Left ventricle myocardium superior (tissue), 1 donor: ENCODE measurements around the gene IRF2BP1. TPM values are rescaled to one million over a fixed set of nuclear protein-coding genes. Genes with fewer than 3 reads are reported as not detected.
A peak's percentile ranks its signal among the peaks of the same experiment; 100 is the strongest.
"Not testable (repeated sequence)": the region's sequence is repeated elsewhere in the genome, so short reads cannot be mapped to it uniquely, and the experiment has no call there.

ENCODE experiments used
- ATAC-seq: fragments of 200-7000 bp; cut with Tn5 transposase; one replicate; pipeline ENCODE4 v1.9.1; 2020; ENCODE audit warnings: mild to moderate bottlenecking, moderate library complexity
- DNase-seq: peaks from one replicate; pipeline ENCODE4 v3.0.0-alpha.2; 2020
- intact Hi-C: fragments of 100-400 bp; cut with micrococcal nuclease; formaldehyde crosslinking; loops from one replicate; pipeline ENCODE4 v1.11.0; 2022
- total RNA-seq: library from RNA; stranded (reverse); fragmentation: NEBNext Ultra II Directional; extraction: Animal tissue kit (Norgen Biotek cat#: 25700); gene quantifications from one replicate; pipeline ENCODE4 v1.2.1, GENCODE V29; 2021
- donor health status: DM: no; HTN: yes; CAD: no; lungs with severe emphysema.

IRF2BP1 gene
- total RNA-seq, 1 donor from 2014 or later = 22.3 TPM

DNA sequence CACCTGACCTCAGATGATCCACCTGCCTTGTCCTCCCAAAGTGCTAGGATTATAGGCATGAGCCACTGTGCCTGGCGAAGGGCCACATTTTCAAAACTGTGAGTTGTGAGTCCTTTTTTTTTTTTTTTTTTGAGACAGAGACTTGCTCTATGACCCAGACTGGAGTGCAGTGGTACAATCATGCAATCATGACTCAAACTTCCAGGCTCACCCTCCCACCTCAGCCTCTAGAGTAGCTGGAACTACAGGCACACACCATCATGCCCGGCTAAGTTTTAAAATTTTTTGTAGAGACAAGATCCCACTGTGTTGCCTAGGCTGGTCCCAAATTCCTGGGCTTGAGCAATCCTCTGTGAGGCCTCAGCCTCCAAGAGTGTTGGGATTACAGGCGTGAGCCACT, 20.3 kb upstream of the IRF2BP1 start:
- intact Hi-C loops = no loop called here
- DNase-seq (no peak), ATAC-seq (no peak)

DNA sequence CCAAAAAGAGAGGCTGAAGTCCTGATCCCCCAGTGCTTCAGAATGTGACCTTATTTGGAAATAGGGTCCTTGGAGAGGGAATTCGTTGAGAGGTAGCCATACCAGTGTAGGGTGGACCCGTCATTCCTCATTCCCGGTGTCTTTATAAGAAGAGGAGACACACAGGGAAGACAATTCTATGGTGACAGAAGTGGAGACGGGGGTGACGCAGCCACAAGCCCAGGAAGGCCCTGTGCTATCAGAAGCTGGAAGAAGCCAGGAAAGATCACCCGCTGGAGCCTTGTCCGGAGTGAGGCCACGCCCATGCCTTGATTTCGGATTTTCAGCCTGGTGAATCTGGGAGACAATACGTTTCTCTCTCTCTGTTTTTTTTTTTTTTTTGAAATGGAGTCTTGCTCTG, 19.1 kb upstream of the IRF2BP1 start:
- intact Hi-C loops = no loop called here
- DNase-seq = no peak

GRCh38 chr19:45902651-45903625, 17.0 kb upstream of the IRF2BP1 start:
- intact Hi-C loops = no loop called here
- ATAC-seq = peak; percentile 96
- DNase-seq = peak; percentile 100

More for the DNA sequence above, 19.1 kb upstream of the IRF2BP1 start:
- ATAC-seq = no peak

GRCh38 chr19:45901912-45902650, 16.1 kb upstream of the IRF2BP1 start, which contains the start of gene MYPOP:
Gene MYPOP, minus strand, starts transcription at chr19:45902613. Its CDS starts 840 bp downstream, at chr19:45901773.
- intact Hi-C loops = no loop called here
- DNase-seq (peak; percentile 37), ATAC-seq (peak; percentile 0)

GRCh38 chr19:45901432-45901911, 15.5 kb upstream of the IRF2BP1 start:
- intact Hi-C loops = no loop called here

GRCh38 chr19:45900738-45901431, 14.9 kb upstream of the IRF2BP1 start:
- no peak for ATAC-seq
- no peak for DNase-seq
- intact Hi-C loops = no loop called here

More at GRCh38 chr19:45901432-45901911, 15.5 kb upstream of the IRF2BP1 start:
- ATAC-seq (no peak), DNase-seq (peak; percentile 71)

- DNase-seq = no peak
- intact Hi-C loops = no loop called here
- no peak for ATAC-seq
Measured at GRCh38 chr19:45899919-45900589, 14.1 kb upstream of the IRF2BP1 start.

DNA sequence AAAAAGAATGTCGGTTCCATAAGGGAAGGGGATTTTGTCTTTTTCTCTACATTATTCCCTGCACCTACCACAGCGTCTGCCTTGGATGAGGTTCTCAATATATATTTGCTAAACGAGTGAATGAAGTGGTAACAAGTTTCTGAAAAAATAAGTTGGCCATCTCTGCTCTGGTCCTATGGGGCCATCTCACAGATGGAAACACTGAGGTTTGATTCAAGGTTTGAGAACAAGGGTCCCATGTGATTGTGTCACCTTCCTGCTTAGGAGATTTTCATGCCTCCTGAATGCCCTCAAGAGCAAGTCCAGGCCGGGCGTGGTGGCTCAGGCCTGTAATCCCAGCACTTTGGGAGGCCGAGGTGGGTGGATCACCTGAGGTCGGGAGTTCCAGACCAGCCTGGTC, 13.3 kb upstream of the IRF2BP1 start:
- intact Hi-C loops = no loop called here
- ATAC-seq (no peak), DNase-seq (no peak)

DNA sequence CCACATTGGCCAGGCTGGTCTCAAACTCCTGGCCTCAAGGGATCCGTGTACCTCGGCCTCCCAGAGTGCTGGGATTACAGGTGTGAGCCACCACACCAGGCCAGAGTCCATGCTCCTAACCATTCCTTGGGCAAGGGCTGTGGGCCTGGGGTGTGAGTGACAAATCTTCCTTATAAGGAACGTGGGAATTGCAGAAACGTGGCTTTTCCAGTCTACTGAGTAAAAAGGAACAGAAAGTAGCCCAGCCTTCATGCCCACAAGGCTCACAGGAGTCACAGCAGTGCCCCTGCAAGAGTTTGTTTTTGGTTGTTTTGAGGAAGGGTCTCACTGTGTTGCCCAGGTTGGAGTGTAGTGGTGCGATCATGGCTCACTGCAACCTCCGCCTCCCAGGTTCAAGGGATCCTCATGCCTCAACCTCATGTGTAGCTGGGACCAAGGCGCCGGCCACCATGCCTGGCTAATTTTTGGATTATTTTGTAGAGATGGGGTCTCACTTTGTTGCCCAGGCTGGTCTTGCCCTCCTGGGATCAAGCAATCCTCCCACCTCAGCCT, 11.4 kb upstream of the IRF2BP1 start:
- ATAC-seq = no peak
- DNase-seq = no peak
- intact Hi-C loops = no loop called here

GRCh38 chr19:45895983-45896599, 10.2 kb upstream of the IRF2BP1 start:
- ATAC-seq, DNase-seq, intact Hi-C loops: not testable (repeated sequence)

DNA sequence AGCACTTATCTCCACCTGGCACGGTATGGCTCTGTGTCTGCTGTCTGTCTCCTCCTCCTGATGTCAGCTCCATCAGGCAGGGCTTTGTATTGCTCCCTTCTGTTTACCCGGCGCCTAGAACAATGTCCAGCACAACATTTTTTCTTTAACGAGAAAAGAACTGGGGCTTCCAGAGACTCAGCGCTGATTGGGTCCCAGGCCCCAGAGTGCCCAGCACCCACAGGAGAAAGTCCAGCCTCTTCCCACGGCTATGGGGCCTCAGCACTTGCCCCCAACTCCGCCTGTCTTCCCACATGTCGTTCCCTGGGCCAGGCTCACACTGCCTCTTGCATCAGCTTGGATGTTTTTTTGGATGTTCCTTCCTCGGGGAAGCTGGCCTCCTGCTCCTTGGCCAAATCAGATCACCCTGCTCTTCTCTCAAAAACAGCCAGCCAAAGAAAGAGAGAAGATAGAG, 9.6 kb upstream of the IRF2BP1 start:
- DNase-seq = no peak

DNA sequence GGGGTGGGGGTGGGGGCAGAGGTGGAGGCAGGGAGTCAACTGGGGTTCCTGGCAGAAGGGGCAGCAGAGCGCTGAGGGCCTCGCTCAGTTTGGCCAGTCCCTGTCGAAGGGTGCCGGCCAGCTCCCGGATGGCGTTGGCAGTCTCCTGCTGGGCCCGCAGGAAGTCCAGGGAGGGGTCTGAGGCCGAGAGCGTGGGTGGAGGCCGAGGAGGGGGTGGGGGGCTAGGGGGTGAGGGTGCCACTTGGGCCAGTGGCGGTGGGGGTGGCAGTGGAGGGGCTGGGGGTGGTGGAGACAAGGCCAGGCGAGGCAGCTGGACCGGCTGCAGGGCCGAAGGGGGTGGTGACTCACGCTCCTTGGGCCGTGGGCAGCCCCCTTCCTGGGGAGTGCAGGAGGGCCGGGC, 4.9 kb upstream of the IRF2BP1 start:
- DNase-seq (no peak), ATAC-seq (no peak)
- intact Hi-C loops = no loop called here

More for the DNA sequence above, 9.6 kb upstream of the IRF2BP1 start:
- intact Hi-C loops = no loop called here
- no peak for ATAC-seq

DNA sequence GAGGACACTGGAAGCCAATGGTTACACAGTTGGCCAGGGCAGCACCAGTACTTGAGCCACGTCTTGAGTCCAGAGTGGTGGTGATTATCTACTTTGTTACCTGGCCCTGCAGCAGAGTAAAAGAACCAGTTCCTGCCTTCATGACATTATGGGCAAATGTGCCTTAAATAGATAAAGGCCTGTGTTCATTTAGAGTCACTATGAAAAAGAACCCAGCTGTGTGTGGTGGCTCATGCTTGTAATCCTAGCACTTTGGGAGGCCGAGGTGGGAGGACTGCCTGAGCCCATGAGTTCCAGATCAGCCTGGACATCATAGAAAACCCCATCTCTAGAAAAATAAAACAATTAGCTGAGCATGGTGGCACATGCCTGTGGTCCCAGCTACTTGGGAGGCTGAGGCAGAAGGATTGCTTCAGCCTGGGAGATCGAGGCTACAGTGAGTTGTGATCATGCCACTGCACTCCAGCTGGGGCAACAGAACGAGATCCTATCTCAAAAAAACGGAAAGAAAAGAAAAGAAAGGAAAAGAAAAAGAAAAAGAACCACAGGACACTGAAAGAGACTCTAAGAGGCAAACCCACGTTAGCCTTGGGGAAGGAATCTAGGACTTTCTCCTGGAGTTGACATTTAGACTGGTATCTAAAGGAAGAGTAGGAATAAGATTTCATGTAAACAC, 3.4 kb upstream of the IRF2BP1 start:
- ATAC-seq = no peak
- intact Hi-C loops = no loop called here
- no peak for DNase-seq

GRCh38 chr19:45887200-45887710, 1.3 kb upstream of the IRF2BP1 start:
- intact Hi-C loops = no loop called here
- DNase-seq (no peak), ATAC-seq (no peak)

GRCh38 chr19:45886427-45887199, 672 bp upstream of the IRF2BP1 start:
- DNase-seq (peak; percentile 93), ATAC-seq (peak; percentile 92)
- intact Hi-C loops = no loop called here
